HG02870 (cell line): ENCODE measurements around the gene ADIRF.
"Not testable (repeated sequence)": the region's sequence is repeated elsewhere in the genome, so short reads cannot be mapped to it uniquely, and the experiment has no call there.

Source experiments
- ATAC-seq: cut with Tn5 transposase; IDR thresholded peaks from one replicate; pipeline ENCODE4 v1.9.1; 2021; ENCODE audit warnings: mild to moderate bottlenecking, moderate library complexity; ENCODE audit not compliant: unreplicated experiment

The ADIRF gene

DNA sequence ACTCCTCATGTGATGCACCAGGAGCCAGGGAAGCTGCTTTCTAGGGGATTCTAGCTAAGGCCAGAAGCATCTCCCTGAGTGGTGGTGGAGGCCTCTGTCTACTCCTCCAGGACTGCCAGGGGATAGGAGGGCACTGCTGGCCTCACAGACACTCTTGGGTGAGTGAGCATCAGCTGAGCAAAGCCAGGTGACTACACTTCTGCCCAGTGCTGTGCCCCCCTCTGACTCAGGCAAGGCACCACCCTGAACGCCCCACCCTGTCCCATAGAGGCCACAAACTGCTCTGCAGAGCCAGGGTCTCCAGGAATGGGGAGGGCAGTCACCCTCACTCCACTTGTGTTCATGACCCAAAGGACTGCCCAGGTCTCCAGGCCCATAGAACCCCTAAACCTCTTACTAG, 51.2 kb downstream of the ADIRF start:
- not testable (repeated sequence) for ATAC-seq

DNA sequence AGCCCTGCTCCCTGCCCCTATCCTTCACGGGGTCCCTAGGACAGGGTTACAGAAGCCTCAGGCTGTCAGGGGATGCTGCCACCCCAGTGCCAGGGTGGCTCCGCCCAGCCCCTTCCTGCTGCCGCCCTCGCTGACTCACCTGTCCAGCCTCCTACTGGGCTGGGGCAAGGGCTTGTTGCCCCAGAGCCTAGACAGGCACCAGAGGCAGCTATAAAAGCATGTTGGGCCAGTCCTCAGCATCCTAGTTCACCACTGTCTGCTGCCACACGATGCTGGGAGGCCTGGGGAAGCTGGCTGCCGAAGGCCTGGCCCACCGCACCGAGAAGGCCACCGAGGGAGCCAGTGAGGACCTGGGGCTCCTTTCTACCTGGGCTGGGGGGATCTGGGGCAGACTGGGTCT, 51.8 kb downstream of the ADIRF start, which contains the start of gene FAM25A:
Gene FAM25A, plus strand, starts transcription at position 239 of the 400 bp plus-strand sequence. Its CDS starts 31 bp downstream, at position 270.
- not testable (repeated sequence) for ATAC-seq
